HG02973 (cell line): ENCODE results near the gene LXN.

Experiments
- ATAC-seq: cut with Tn5 transposase; IDR thresholded peaks from one replicate; pipeline ENCODE4 v1.9.1; 2021; ENCODE audit warnings: moderate library complexity; ENCODE audit not compliant: unreplicated experiment

LXN gene

DNA sequence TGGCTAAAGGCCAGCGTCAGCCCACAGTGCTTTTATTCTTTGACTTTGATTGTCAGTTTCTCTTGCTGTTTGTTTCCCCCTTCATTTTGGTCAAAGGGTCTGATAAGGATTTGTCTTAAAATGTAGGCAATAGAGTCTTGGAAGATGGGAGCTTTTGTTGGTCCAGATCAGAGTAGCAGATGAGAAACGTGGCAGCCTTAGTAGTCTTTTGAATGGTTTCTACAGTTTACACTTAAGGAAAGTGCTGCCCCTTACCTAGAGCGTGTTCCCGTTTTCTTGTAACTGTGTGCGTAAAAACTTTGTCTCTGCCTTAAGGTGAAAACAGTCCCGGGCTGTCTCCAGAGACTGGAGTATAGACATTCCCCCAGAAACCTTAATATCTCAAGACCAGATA, 630 bp downstream of the LXN start:
- no peak for ATAC-seq

- no peak for ATAC-seq
These were observed 3.9 kb downstream of the LXN start for GRCh38 chr3:158668506-158668905.

GRCh38 chr3:158666416-158666815, 6.0 kb downstream of the LXN start:
- no peak for ATAC-seq

- no peak for ATAC-seq
These were observed 8.6 kb downstream of the LXN start for GRCh38 chr3:158663832-158664231.

DNA sequence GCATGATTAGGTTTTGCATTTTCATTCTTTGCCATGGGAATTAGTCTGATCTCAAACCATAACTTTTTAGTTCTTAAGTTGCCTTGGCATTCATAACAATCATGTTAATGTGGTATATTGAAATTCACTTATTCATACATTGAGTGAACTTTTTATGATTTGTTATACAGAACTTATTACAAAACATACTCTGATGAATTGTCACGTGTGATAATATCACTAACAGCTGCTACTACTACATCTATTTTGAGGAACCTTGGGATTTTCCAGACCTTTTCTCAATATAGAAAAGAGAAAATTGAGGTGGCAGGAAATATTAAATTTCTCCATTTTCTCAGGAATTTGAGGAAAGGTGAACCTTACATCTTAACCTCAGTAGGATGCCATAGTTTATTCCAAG, 9.2 kb downstream of the LXN start:
- ATAC-seq = no peak

GRCh38 chr3:158660711-158661110, 11.7 kb downstream of the LXN start:
- ATAC-seq = no peak

DNA sequence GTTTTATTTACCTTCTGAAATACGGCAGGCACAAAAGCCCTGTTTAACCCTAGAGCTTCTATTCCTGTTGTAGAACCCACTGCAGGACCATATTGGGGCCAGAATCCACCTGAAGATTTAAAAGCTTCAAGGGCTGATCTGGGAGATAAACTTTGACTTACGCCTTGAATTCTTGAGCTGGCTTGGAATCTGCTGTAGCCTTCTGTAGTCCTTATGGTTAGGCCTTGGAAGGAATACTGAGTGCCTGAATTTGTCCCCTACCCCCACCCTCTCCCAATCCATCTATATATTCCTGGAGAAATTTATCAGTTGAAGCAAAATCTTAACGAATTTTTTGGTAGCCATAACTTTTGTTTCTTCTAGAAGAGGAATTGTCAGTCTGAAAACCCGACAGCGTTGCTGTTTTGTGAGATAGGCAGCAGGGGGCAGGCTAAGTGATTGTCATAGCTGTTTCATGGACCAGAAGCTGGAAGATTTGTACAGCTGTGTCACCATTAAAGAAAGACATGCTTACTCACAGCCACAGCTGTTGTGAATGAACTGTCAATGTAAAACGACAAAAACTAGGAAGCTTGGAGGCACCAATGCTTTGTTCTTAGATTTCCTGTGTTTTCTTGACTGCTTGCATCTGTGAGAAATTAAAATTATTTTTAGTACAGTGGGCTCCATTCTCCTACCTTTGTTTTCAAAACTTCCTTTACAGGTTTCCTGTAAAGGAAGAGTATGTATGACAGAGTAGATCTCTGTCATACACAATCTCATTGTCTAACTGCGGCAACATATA, 12.8 kb downstream of the LXN start:
- ATAC-seq = peak; percentile 85

- no peak for ATAC-seq
These were observed 13.6 kb downstream of the LXN start for GRCh38 chr3:158658889-158659288.

- ATAC-seq = no peak
These were observed 20.0 kb downstream of the LXN start for GRCh38 chr3:158652463-158652862.

GRCh38 chr3:158651192-158651591, 21.3 kb downstream of the LXN start:
- no peak for ATAC-seq

DNA sequence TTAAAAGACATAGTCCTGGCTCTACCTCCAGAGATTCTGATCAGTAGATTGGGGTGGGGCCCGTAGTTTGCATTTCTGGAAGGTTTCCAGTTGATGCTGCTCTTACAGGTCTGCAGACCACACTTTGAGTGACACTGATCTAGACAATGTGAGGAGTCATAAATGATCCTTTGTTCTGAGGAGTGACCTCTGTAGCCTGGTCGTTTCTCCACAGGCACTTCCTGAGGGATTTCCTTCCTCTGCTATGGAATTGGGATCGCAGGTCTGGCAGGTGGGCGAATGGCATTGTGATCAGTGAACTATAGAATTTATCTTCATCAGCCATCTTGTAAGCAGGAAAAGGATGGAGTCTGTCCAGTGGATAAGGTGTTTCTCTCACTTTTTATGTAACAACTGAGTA, 22.7 kb downstream of the LXN start:
- ATAC-seq = no peak

DNA sequence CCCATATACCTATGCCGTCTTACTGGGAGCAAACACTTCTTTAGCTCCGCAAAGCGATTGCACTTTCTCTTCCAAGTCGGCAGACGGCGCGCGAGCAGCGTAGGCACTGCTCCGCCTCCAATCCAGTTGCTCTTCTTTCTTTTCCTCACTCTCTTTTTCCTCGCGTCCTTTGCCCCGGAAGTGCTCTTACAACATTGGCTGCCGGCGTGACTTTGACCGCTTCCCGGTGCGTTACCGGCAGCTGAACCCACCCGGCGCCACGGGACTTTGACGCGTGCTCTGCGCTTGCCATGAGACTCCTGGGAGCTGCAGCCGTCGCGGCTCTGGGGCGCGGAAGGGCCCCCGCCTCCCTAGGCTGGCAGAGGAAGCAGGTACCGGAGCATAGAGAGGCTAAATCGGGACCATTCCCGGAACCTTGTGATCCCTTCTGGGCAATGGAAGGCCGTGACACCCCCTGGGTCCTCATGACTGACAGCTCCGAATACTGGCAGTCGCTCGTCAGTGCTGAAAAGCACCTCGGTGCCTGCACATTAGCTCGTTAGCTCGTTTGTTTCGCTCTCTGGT, 28.0 kb downstream of the LXN start, which contains the start of gene GFM1:
Gene GFM1, plus strand, starts transcription at position 183 of the 564 bp plus-strand sequence. Its CDS starts 108 bp downstream, at position 291.
- peak; percentile 99 for ATAC-seq

- ATAC-seq = no peak
These were observed 29.8 kb downstream of the LXN start for GRCh38 chr3:158642474-158643210.

DNA sequence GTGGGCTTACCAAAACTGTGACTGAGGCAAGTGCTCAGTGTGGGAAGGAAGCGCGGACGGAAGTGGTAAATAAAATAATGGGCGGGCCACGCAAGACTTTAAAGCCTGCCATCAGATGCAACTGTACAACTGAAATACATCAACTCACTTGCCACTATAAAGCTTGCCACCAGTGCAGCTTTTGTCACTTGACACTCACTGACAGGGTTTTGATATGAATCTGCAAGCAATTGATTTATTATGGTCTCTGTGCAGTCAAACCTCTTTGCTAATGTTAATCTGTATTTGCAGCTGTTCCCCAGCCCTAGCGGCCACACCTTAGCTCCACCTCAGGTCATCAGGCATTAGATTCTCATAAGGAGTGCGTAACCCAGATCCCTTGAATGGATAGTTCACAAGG, 30.4 kb downstream of the LXN start:
- no peak for ATAC-seq

- ATAC-seq = no peak
These were observed 31.8 kb downstream of the LXN start for GRCh38 chr3:158640646-158641045.

DNA sequence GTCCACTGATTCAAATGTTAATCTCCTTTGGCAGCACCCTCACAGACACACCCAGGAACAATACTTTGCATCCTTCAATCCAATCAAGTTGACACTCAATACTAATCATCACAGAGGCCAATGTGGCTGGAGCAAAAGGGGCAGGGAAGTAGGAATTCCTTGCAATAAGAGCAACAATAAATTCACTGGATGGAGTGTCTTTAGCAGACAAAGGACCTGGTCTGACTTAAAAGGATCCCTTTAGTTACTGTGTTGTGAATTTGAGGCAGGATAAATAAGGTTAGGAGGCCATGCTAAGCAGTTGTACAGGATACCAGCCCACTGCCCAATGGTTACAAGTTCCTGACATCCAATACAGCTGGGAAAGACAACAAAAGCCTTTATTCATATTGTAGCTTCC, 40.5 kb downstream of the LXN start:
- no peak for ATAC-seq

GRCh38 chr3:158625881-158626280, 46.6 kb downstream of the LXN start:
- no peak for ATAC-seq

DNA sequence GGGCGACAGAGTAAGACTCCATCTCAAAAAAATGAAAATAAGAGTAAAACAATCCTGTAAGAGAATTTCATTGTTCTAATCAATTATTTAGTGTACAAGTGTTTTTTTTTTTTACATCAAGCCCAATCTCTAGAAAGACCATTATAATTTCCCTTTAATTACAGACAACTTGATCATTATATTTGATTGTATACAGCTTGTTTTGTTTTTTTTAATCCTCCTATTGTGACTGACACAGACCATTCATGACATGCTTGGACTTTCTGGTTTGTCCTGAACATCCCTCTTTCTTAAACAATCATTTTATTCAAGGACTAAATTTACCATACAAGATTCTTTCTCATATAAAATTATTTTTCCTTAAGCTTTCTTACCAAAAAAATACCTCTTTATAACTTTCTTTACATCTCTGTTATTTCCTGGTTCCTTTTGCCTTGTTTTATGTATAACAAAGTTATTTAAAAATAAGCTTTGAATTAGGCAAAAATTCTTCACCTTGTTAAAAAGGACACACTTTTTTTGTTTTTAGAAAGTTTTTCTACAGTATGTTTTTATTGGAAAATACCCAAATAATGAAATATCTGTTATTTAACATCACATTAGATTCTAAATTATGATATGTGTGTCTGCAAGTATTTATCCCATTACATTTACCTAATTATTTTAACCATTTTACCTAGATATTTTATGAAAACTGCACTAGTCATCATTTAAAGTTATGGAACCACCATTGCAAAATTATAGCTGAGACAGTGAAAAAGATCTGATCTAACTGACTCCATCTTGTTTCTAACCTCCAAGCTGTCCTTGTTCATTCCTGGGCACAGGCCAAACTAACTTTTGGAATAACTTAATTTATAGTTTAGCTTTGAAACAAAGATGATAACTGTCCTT, 54.2 kb downstream of the LXN start:
- ATAC-seq = no peak
